Breast epithelium (tissue), 4 donors: Measurements from ENCODE around the gene PRKAR2A. TPM values are rescaled to one million over a fixed set of nuclear protein-coding genes. Genes with fewer than 3 reads are reported as not detected.
"Not testable (repeated sequence)": the region's sequence is repeated elsewhere in the genome, so short reads cannot be mapped to it uniquely, and the experiment has no call there.

Experiments used
- DNase-seq, 2 donors: peaks; one replicate each; pipeline ENCODE4 v3.0.0-alpha.2; 2019; ENCODE audit warnings: low spot score in 2 of 2
- H3K27ac ChIP-seq, 2 donors: fragments of 200-600 bp; sonication (generic) in 1 of 2; one replicate each; pipeline ENCODE4 v1.5.1; 2016 to 2019; ENCODE audit warnings: mild to moderate bottlenecking in 1 of 2
- H3K27me3 ChIP-seq, 2 donors: fragments of 200-600 bp; sonication (generic) in 1 of 2; one replicate each; pipeline versions ENCODE4 v1.5.1 to v1.6.0; 2017 to 2019; ENCODE audit warnings: control low read depth in 1 of 2, mild to moderate bottlenecking in 1 of 2
- H3K36me3 ChIP-seq: fragments of 200-600 bp; one replicate; pipeline ENCODE4 v1.5.1; 2019
- H3K4me1 ChIP-seq, 2 donors: fragments of 200-600 bp; sonication (generic); one replicate each; pipeline ENCODE4 v1.5.1; 2016 to 2019; ENCODE audit warnings: control low read depth in 1 of 2
- H3K4me3 ChIP-seq, 3 donors: fragments of 200-600 bp; sonication (generic); 1 replicate in 2 of 3; 2 replicates in 1 of 3; pipeline ENCODE4 v1.5.1; 2016 to 2019; ENCODE audit warnings: mild to moderate bottlenecking in 3 of 3, moderate library complexity in 2 of 3
- H3K9me3 ChIP-seq, 2 donors: fragments of 200-600 bp; sonication (generic) in 1 of 2; one replicate each; pipeline ENCODE4 v1.5.1; 2016 to 2019; ENCODE audit warnings: control low read depth in 1 of 2
- POLR2A ChIP-seq: fragments of 450-650 bp; IDR thresholded peaks from one replicate; pipeline ENCODE4 v1.6.1; 2016; ENCODE audit warnings: antibody characterized with exemption, mild to moderate bottlenecking, moderate library complexity
- POLR2AphosphoS5 ChIP-seq, 3 donors: sonication (generic); formaldehyde crosslinking; IDR thresholded peaks; one replicate each; pipeline ENCODE4 v1.6.1; 2017; ENCODE audit warnings: antibody characterized with exemption in 3 of 3
- intact Hi-C: fragments of 100-400 bp; cut with DNase I; formaldehyde crosslinking; loops from one replicate; pipeline ENCODE4 v1.15.1; 2023; ENCODE audit warnings: low total_unique reads
- total RNA-seq, 3 donors: library from RNA; depleted of rRNA; stranded (reverse); fragments of >200 nt; gene quantifications; one replicate each; pipeline ENCODE4 v1.1.0, GENCODE V29; 2016
- TF ChIP-seq, protein P1 (sequence below), 3 donors: fragments of 450-650 bp; IDR thresholded peaks; one replicate each; pipeline ENCODE4 v1.5.1; 2016 to 2017; ENCODE audit warnings: antibody characterized with exemption in 3 of 3, mild to moderate bottlenecking in 3 of 3, moderate library complexity in 3 of 3

PRKAR2A gene
- total RNA-seq, 3 donors from 2014 or later = 27.2 to 33.0 (median 30.7) TPM

GRCh38 chr3:48826451-48826850 is 21.2 kb downstream of the PRKAR2A start:
- TF ChIP-seq, protein P1, sequence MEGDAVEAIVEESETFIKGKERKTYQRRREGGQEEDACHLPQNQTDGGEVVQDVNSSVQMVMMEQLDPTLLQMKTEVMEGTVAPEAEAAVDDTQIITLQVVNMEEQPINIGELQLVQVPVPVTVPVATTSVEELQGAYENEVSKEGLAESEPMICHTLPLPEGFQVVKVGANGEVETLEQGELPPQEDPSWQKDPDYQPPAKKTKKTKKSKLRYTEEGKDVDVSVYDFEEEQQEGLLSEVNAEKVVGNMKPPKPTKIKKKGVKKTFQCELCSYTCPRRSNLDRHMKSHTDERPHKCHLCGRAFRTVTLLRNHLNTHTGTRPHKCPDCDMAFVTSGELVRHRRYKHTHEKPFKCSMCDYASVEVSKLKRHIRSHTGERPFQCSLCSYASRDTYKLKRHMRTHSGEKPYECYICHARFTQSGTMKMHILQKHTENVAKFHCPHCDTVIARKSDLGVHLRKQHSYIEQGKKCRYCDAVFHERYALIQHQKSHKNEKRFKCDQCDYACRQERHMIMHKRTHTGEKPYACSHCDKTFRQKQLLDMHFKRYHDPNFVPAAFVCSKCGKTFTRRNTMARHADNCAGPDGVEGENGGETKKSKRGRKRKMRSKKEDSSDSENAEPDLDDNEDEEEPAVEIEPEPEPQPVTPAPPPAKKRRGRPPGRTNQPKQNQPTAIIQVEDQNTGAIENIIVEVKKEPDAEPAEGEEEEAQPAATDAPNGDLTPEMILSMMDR (IDR thresholded peaks at IDR 0.05) = no peak
- no peak for TF ChIP-seq POLR2AphosphoS5 (IDR thresholded peaks at IDR 0.05)
- TF ChIP-seq POLR2A = no peak
- H3K4me1 ChIP-seq = peaks cover 0 to 4% of the 10 kb centered on the region in 2 donors
- no peaks in the 10 kb centered on the region for H3K27me3 ChIP-seq
- no peak for DNase-seq
- no peaks in the 10 kb centered on the region for H3K9me3 ChIP-seq
- H3K4me3 ChIP-seq = no peak overlapping the region
- intact Hi-C loops = no loop called here
- no peak overlapping the region for H3K27ac ChIP-seq
- no peaks in the 10 kb centered on the region for H3K36me3 ChIP-seq

- no peaks in the 10 kb centered on the region for H3K9me3 ChIP-seq
- H3K4me1 ChIP-seq = no peaks in the 10 kb centered on the region
- DNase-seq = no peak
- H3K27ac ChIP-seq = no peak overlapping the region
- intact Hi-C loops = no loop called here
- no peaks in the 10 kb centered on the region for H3K36me3 ChIP-seq
- no peaks in the 10 kb centered on the region for H3K27me3 ChIP-seq
- TF ChIP-seq, protein P1 (IDR thresholded peaks at IDR 0.05) = no peak
- TF ChIP-seq POLR2AphosphoS5 (IDR thresholded peaks at IDR 0.05) (no peak), POLR2A (no peak)
- no peak overlapping the region for H3K4me3 ChIP-seq
Observed at GRCh38 chr3:48820612-48821324, 26.9 kb downstream of the PRKAR2A start.

GRCh38 chr3:48819234-48820221 is 28.1 kb downstream of the PRKAR2A start:
- no peaks in the 10 kb centered on the region for H3K9me3 ChIP-seq
- DNase-seq = no peak
- TF ChIP-seq, protein P1 (IDR thresholded peaks at IDR 0.05) = no peak
- no peak for TF ChIP-seq POLR2AphosphoS5 (IDR thresholded peaks at IDR 0.05)
- no peak for TF ChIP-seq POLR2A
- no peak overlapping the region for H3K27ac ChIP-seq
- no peaks in the 10 kb centered on the region for H3K27me3 ChIP-seq
- no peaks in the 10 kb centered on the region for H3K36me3 ChIP-seq
- H3K4me1 ChIP-seq = no peaks in the 10 kb centered on the region
- intact Hi-C loops = no loop called here
- no peak overlapping the region for H3K4me3 ChIP-seq

DNA sequence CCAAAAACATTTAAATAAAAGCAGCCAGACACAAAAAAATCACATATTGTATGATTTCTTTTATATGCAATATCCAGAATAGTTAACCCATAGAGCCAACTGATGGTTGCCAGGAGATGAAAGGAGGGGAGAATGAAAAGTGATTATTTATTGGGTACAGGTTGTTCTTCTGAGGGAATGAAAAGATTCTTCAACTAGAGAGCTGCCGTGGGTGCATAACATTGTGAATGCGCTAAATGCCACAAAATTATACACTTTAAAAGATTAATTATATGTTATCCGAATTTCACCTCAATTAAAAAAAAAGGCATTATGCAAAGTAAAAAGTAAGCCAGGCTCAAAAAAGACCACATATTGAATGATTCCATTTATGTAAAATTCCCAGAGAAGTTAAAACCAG is 36.1 kb downstream of the PRKAR2A start:
- H3K4me1 ChIP-seq = no peaks in the 10 kb centered on the region
- no peaks in the 10 kb centered on the region for H3K9me3 ChIP-seq
- no peak overlapping the region for H3K27ac ChIP-seq
- no peaks in the 10 kb centered on the region for H3K27me3 ChIP-seq
- no peak overlapping the region for H3K4me3 ChIP-seq
- TF ChIP-seq, protein P1 (IDR thresholded peaks at IDR 0.05) = no peak
- TF ChIP-seq POLR2A (no peak), POLR2AphosphoS5 (IDR thresholded peaks at IDR 0.05) (no peak)
- H3K36me3 ChIP-seq = no peaks in the 10 kb centered on the region
- intact Hi-C loops = no loop called here
- no peak for DNase-seq

- no peak overlapping the region for H3K4me3 ChIP-seq
Observed at GRCh38 chr3:48804930-48805329, 42.7 kb downstream of the PRKAR2A start.

DNA sequence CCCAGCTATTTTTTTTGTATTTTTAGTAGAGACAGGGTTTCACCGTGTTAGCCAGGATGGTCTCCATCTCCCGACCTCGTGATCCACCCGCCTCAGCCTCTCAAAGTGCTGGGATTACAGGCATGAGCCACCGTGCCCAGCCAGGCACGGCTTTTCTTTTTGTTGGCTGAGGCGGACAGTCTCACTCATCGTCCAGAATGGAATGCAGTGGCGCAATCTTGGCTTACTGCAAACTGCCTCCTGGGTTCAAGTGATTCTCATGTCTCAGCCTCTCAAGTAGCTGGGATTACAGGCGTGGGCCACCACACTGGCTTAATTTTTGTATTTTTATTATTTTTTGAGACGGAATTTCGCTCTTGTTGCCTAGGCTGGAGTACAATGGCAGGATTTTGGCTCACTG is 46.8 kb downstream of the PRKAR2A start:
- H3K27ac ChIP-seq, H3K4me1 ChIP-seq, H3K4me3 ChIP-seq, H3K9me3 ChIP-seq, H3K27me3 ChIP-seq, H3K36me3 ChIP-seq, intact Hi-C loops, DNase-seq: not testable (repeated sequence)

More at GRCh38 chr3:48804930-48805329, 42.7 kb downstream of the PRKAR2A start:
- no peak for DNase-seq
- no peaks in the 10 kb centered on the region for H3K36me3 ChIP-seq
- TF ChIP-seq, protein P1 (IDR thresholded peaks at IDR 0.05) = no peak
- TF ChIP-seq POLR2A (no peak), POLR2AphosphoS5 (IDR thresholded peaks at IDR 0.05) (no peak)
- H3K27me3 ChIP-seq = no peaks in the 10 kb centered on the region
- no peaks in the 10 kb centered on the region for H3K4me1 ChIP-seq
- intact Hi-C loops = no loop called here
- no peaks in the 10 kb centered on the region for H3K9me3 ChIP-seq
- no peak overlapping the region for H3K27ac ChIP-seq
